ENCODE measurements around the gene CCNJL.

CCNJL gene

DNA sequence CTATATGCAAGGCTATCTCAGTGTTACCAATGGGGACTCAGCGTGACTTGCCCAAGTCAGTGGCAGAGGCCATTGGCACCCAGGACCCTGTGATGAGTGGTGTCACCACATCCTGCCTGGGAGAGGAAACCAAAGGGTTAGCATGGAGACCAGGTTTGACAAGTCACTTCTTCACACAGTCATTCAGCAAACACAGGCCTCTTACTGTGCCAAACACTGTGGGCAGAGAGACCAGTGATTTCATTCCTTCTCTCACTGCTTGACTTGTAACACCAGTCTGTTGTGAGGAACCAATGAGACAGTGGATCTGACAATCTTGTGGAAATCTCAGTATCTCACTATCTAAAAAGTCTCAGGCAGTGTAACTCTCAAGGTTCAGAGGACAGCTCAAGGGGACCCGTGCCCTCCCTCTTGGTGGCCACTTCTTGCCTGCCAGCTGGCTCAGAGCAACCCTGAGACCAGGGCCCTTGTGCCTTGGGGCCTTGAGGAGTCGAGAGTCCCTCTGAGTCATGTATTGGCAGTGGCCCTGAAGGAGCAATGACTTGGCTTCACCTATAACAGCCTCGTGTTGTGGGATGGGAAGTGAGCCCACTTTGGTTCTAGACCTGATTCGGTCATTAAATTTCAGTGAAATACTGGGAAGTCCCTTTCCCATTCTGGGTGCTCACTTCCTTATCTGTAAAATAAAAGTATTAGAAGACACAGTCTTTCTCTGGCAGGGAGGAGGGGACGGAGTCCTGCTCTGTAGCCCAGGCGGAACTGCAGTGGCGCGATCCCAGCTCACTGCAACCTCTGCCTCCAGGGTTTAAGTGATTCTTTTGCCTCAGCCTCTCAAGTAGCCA is 81.5 kb downstream of the CCNJL start:
- no peak for DNase-seq (ENCODE audit: low read depth in 2 of 2, low spot score in 1 of 2)

DNA sequence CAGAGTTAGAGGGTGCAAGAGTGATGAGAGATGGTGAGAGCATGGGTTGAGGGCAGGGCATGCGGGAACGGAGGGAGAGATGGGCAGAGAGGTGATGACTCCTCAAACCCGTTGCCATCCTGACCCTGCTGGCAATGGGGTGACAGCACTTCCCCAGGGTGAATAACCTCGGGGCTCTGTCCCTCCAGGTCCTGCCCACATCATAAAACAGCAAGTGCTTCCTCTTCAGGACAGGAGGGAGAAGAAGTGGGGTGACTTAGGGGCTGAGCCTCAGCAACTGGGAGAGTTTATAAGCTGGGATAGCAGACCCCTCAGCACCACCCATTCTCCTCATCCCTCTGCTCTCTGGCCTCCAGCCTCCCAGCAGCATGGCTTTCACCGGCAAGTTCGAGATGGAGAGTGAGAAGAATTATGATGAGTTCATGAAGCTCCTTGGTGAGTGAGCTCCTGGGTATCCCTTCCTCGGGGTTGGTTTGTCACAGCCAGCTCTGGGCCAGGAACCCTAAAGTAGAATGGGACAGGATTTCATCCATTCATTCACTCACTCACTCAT is 83.1 kb downstream of the CCNJL start, which contains the start of gene FABP6:
Gene FABP6 (plus strand): TSS at position 317 of the 553 bp plus-strand sequence. CDS start 52 bp downstream, at position 369.
- DNase-seq (ENCODE audit: low read depth in 2 of 2, low spot score in 1 of 2): no peak

DNA sequence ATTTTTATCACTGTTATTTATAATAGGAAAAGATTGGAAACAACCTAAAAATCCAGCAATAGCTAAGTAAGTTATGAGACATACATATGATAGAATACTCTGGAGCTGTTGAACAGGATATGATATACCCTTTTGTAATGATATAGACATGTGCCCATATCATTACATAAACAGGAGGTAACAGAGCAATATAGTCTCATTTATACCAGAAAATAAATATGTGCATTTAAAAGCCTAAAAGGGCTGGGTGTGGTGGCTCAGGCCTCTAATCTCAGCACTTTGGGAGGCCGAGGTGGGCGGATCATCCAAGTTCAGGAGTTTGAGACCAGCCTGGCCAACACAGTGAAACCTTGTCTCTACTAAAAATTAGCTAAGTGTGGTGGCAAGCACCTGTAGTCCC is 85.4 kb downstream of the CCNJL start:
- no peak for DNase-seq (ENCODE audit: low read depth in 2 of 2, low spot score in 1 of 2)

DNA sequence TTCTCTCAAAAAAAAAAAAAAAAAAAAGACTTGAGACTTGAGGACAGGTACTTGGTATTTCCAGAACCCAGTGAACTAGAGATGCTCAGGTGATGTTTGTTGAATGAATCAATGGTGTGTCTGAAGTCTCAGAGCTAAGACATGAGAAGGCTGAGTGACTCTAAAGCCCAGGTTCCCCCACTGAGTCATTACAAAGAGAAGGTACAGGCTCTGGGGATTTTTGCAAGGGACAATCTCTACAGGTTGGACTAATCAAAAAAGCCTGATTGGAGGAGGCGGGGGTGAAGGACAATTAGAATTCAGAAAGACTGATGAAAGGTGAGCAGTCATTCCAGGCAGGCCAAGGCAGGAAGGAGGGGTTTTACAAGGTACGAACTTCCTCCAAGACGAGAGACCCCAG is 91.3 kb downstream of the CCNJL start:
- DNase-seq (ENCODE audit: low read depth in 2 of 2, low spot score in 1 of 2): no peak

DNA sequence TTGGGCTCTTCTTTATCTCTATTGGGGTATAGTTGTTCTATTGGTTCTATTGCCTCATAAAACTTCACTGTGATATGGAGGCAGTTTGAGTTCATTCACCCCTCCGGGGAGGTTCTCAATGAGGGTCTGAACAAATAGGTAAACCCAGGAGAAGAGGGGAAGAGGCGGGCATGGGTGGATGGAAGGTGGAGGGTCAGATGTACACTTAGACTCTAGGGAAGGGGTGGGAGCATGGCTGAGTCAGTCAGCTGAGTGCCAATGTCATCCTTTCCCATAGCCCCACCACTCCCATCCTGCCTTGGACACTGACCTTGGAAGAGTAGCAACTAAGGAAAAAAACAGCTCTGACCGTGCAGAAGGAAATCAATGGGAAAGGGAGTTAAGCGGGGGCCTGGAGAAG is 93.0 kb downstream of the CCNJL start:
- no peak for DNase-seq (ENCODE audit: low read depth in 2 of 2, low spot score in 1 of 2)

DNA sequence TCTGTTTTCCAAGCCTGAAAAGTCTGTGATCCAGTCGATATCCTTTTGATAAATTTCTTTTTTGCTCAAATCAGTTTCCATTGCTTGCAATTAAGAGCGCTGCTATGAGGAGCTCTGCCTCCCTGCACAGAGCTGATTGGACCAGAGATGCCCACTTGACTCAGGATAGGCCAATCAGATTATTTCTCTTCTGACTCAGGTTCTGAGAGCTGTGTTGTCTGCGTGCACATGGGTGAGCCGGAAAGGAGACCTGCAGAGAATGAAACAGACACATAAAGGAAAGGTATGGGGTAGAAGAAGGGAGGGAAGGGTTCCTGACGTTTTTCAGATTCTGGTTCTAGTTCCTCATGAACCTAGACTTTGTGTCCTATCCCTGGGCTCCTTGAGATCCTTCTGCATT is 98.8 kb downstream of the CCNJL start:
- no peak for DNase-seq (ENCODE audit: low read depth in 2 of 2, low spot score in 1 of 2)

DNA sequence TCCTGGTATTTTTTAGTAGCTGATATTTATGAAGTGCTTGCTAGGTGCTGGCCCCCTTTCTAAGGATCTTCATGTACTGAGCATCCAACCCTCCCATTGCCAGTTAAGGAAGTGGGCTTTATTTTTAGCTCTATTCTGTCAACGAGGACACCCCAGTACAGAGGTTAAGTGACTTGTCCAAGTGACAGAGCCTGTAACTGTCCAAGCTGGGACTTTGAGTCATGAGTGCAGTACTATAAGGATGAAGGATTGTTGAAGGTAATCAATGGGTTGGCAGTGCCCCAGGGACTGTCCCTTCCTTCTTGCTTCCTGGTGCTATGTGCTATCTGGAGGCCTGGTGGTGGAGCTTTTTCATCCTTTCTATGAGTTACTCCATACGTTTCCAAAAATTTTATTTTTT is 101.0 kb downstream of the CCNJL start:
- no peak for DNase-seq (ENCODE audit: low read depth in 2 of 2, low spot score in 1 of 2)

DNA sequence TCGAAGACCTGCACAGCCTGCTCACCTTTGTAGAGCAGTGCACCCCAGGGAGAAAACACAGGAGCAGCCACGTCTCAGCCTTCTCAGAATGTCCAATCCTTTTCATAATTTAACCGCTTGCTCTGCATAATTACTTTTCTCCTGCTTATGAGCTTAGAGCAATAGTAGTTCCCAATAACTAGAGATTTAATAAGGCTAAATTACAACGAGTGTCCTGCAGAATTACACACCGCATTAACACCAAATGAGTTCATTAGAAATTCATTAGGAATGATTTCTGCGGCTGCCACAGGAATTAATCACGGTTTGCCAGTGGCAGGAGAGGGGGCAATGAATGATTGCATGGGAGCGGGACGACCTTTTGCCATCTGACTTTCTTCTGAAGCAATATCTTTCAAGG is 101.8 kb downstream of the CCNJL start:
- no peak for DNase-seq (ENCODE audit: low read depth in 2 of 2, low spot score in 1 of 2)

DNA sequence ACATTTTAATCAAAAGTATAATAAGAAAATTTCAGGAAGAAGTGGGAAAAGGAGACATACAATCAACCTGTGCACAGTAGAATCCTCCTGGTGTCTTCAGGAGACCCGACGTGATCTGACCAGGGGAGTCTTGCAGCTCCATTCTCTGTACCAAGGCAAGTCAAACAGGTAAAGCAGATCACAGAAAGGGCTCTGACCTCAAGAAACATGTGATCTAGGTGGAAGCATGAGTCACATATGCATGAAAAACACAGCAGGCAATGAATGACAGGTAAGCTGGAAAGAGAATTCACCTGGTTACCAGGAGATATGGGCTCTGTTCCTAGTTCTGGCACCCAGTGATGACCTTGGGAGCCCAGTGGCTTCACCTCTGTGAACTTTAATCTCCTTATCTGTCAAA is 102.4 kb downstream of the CCNJL start:
- DNase-seq (ENCODE audit: low read depth in 2 of 2, low spot score in 1 of 2): no peak

DNA sequence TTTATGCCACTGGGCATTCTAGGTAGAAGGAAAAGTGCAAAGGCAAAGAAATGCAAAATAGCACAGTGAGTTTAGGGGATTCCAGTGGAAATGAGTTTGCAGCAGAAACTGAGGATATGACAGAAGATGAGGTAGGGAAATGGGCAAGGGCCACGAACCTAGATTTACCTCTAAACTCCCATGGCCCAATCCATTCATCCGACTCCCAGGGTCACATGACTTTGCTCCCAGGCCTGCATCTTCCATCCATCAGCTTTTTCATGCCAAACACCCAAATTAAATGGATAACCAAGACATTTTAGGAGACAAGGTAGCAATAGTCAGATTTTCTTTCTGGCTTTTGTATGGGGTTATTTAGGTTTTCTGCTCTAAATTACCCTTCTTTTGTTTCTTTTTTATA is 105.3 kb downstream of the CCNJL start:
- DNase-seq (ENCODE audit: low read depth in 2 of 2, low spot score in 1 of 2): no peak

Measured in stimulated activated CD8-positive, alpha-beta memory T cell treated with anti-CD3 and anti-CD28 coated beads, Interleukin-4, amount 100 ng/mL, for 4 hours (primary cell).